Measurements from ENCODE around the gene PCLO. TPM values are rescaled to one million over a fixed set of nuclear protein-coding genes. Genes with fewer than 3 reads are reported as not detected.
"Not testable (repeated sequence)": the region's sequence is repeated elsewhere in the genome, so short reads cannot be mapped to it uniquely, and the experiment has no call there.

Gene PCLO
- total RNA-seq, 1 donor from 2014 or later: 17.4 TPM

DNA sequence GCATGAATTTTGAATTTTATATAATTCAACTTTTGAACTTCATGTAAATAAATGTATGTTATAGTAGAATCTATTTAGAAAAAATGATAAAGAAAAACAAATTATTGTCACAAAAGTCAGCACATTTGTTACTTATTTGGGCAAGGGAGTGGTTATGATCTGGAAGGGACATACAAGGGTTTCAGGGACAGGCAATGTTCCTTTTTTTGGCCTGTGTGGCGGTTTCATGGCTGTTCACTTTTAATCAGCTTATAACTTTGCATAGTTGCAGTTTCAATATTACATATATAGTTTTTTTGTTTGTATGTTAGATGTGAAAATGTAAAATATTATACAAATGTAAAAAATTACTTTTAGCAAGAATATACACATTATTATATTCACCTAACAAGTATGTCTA lies 256.2 kb downstream of the PCLO start:
- Mint-ChIP-seq H3K27me3 (ENCODE audit: unreplicated experiment) (no peaks in the 10 kb centered on the region), H3K9me3 (ENCODE audit: unreplicated experiment) (peaks cover 2% of the 10 kb centered on the region), H3K36me3 (ENCODE audit: unreplicated experiment) (no peaks in the 10 kb centered on the region), H3K4me3 (ENCODE audit: unreplicated experiment) (no peak overlapping the region), H3K27ac (ENCODE audit: unreplicated experiment) (no peak overlapping the region), H3K4me1 (ENCODE audit: low read depth, unreplicated experiment) (no peaks in the 10 kb centered on the region)
- DNase-seq: no peak
- TF ChIP-seq, protein P1, sequence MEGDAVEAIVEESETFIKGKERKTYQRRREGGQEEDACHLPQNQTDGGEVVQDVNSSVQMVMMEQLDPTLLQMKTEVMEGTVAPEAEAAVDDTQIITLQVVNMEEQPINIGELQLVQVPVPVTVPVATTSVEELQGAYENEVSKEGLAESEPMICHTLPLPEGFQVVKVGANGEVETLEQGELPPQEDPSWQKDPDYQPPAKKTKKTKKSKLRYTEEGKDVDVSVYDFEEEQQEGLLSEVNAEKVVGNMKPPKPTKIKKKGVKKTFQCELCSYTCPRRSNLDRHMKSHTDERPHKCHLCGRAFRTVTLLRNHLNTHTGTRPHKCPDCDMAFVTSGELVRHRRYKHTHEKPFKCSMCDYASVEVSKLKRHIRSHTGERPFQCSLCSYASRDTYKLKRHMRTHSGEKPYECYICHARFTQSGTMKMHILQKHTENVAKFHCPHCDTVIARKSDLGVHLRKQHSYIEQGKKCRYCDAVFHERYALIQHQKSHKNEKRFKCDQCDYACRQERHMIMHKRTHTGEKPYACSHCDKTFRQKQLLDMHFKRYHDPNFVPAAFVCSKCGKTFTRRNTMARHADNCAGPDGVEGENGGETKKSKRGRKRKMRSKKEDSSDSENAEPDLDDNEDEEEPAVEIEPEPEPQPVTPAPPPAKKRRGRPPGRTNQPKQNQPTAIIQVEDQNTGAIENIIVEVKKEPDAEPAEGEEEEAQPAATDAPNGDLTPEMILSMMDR (IDR thresholded peaks at IDR 0.05; ENCODE audit: partially characterized antibody, unreplicated experiment): no peak

DNA sequence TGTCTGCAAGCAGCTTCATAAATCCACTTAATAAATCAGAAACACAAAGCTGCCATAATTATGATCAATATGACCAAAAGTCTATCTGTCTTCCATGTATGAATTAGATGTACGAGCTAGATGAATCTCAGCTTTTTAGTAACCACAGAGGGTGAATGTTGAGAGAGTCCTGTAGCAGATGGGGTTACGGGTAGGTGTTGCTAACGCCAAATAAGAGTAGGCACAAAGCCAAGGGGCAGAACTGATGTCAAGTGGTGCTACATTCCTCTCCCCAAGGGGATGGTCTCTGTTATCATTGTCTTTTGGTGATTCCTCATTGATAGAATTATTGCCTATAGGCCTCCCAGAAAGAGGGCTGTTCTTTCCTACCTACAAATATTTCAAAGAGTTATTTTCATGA lies 257.8 kb downstream of the PCLO start:
- H3K27me3 Mint-ChIP-seq (ENCODE audit: unreplicated experiment): no peaks in the 10 kb centered on the region
- H3K4me3 Mint-ChIP-seq (ENCODE audit: unreplicated experiment): no peak overlapping the region
- H3K27ac Mint-ChIP-seq (ENCODE audit: unreplicated experiment): no peak overlapping the region
- DNase-seq: no peak
- H3K36me3 Mint-ChIP-seq (ENCODE audit: unreplicated experiment): no peaks in the 10 kb centered on the region
- peaks cover 2% of the 10 kb centered on the region for H3K9me3 Mint-ChIP-seq (ENCODE audit: unreplicated experiment)
- TF ChIP-seq, protein P1 (IDR thresholded peaks at IDR 0.05; ENCODE audit: partially characterized antibody, unreplicated experiment): no peak
- H3K4me1 Mint-ChIP-seq (ENCODE audit: low read depth, unreplicated experiment): no peaks in the 10 kb centered on the region

DNA sequence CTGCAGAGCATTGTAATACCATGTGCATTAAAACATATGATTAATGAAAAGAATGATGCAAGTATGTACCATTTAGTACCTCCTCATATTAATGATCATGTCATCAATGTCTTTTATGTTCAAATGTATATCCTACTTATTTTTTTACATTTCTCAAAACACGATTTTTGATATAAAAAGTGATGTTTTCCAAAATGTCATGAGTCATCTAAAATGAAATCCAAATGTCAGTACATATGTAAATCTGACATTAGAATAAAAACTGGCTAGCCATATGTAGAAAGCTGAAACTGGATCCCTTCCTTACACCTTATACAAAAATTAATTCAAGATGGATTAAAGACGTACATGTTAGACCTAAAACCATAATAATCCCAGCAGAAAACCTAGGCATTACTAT lies 261.6 kb downstream of the PCLO start:
- not testable (repeated sequence) for DNase-seq; H3K4me1 Mint-ChIP-seq (ENCODE audit: low read depth, unreplicated experiment); H3K27me3 Mint-ChIP-seq (ENCODE audit: unreplicated experiment)

DNA sequence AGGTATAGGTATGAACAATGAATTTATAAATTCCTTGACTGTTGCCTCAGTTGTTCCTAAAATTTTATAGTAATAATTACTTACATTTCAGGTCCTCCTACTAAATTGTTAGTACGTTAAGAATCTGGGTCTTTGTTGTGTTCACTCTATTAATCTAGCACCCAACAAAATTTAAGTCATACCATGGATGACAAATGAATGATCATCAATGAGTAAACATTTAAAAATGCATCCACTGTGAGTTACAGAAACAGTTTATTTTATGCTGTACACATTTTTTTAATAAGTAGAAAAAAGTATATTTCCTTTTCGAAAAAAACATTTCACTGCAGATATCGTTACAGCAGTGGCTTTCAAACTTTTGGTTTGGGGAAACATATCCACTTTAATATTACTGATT lies 265.2 kb downstream of the PCLO start:
- Mint-ChIP-seq H3K36me3 (ENCODE audit: unreplicated experiment) (no peaks in the 10 kb centered on the region), H3K4me1 (ENCODE audit: low read depth, unreplicated experiment) (no peaks in the 10 kb centered on the region), H3K9me3 (ENCODE audit: unreplicated experiment) (no peaks in the 10 kb centered on the region), H3K27ac (ENCODE audit: unreplicated experiment) (no peak overlapping the region), H3K27me3 (ENCODE audit: unreplicated experiment) (no peaks in the 10 kb centered on the region), H3K4me3 (ENCODE audit: unreplicated experiment) (no peak overlapping the region)
- DNase-seq: no peak
- TF ChIP-seq, protein P1 (IDR thresholded peaks at IDR 0.05; ENCODE audit: partially characterized antibody, unreplicated experiment): no peak

More for the DNA sequence above, 261.6 kb downstream of the PCLO start:
- not testable (repeated sequence) for H3K9me3 Mint-ChIP-seq (ENCODE audit: unreplicated experiment); H3K36me3 Mint-ChIP-seq (ENCODE audit: unreplicated experiment); H3K27ac Mint-ChIP-seq (ENCODE audit: unreplicated experiment); H3K4me3 Mint-ChIP-seq (ENCODE audit: unreplicated experiment)

DNA sequence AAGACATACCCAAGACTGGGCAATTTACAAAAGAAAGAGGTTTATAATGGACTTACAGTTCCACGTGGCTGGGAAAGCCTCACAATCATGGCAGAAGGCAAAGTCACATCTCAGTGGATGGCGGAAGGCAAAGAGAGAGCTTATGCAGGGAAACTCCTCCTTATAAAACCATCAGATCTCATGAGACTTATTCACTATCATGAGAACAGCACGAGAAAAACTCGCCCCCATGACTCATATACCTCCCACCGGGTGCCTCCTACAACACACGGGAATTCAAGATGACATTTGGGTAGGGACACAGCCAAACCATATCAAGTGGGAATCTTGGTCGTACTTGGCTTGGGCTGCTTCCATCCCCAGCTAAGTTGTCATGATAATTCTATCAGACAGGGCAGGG lies 268.3 kb downstream of the PCLO start:
- not testable (repeated sequence) for DNase-seq; H3K4me3 Mint-ChIP-seq (ENCODE audit: unreplicated experiment); H3K4me1 Mint-ChIP-seq (ENCODE audit: low read depth, unreplicated experiment); H3K36me3 Mint-ChIP-seq (ENCODE audit: unreplicated experiment); H3K9me3 Mint-ChIP-seq (ENCODE audit: unreplicated experiment); H3K27me3 Mint-ChIP-seq (ENCODE audit: unreplicated experiment)
- peak overlapping the region; percentile 78 for H3K27ac Mint-ChIP-seq (ENCODE audit: unreplicated experiment)

DNA sequence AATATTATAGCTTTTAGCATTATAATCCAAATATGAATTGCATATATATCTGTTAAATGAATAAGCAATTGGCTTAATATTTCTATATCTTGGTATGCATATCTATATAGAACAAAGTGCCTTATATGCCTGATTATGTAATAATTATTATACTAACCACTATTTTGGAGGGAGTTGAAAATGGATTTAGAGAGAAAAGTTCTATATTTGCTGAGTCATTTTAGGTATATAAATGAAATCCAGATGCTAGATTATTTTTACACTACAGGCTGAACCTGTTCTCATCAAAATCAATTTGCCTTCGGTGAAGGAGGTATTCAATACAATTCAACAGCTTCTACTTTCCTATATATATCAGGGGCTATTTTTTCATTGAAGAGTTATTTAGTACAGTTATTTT lies 276.4 kb downstream of the PCLO start:
- Mint-ChIP-seq H3K27ac (ENCODE audit: unreplicated experiment) (no peak overlapping the region), H3K36me3 (ENCODE audit: unreplicated experiment) (no peaks in the 10 kb centered on the region), H3K27me3 (ENCODE audit: unreplicated experiment) (no peaks in the 10 kb centered on the region), H3K4me1 (ENCODE audit: low read depth, unreplicated experiment) (peaks cover 2% of the 10 kb centered on the region), H3K4me3 (ENCODE audit: unreplicated experiment) (no peak overlapping the region), H3K9me3 (ENCODE audit: unreplicated experiment) (peaks cover 4% of the 10 kb centered on the region)
- TF ChIP-seq, protein P1 (IDR thresholded peaks at IDR 0.05; ENCODE audit: partially characterized antibody, unreplicated experiment): no peak
- DNase-seq: no peak

Measured in glutamatergic neuron (in vitro differentiated cells).